Kidney capillary endothelial cell (primary cell): ENCODE measurements around the gene EPB41L4A.

Experiments used
- DNase-seq: peaks from one replicate; pipeline ENCODE4 v3.0.0-alpha.2; 2018; ENCODE audit warnings: low spot score

Gene EPB41L4A

DNA sequence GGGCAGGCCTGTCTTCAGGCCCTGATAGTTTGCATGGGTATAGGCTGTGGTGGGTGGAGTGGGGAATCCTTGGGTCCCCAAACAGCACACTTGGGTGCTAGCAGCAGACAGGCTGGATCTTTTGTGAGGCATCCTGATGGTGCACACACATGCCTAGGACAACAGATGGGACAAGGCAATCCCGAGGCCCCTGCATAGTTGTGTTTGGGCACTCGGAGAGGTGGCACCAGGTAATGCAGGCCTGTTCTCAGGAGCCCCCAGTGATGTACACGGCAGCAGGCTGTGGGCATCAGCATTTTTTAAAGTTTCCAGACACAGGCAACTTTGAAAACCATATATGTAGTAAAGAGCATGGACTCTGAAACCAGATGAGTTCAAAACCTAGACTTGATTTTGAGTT lies 65.4 kb downstream of the EPB41L4A start:
- no peak for DNase-seq

DNA sequence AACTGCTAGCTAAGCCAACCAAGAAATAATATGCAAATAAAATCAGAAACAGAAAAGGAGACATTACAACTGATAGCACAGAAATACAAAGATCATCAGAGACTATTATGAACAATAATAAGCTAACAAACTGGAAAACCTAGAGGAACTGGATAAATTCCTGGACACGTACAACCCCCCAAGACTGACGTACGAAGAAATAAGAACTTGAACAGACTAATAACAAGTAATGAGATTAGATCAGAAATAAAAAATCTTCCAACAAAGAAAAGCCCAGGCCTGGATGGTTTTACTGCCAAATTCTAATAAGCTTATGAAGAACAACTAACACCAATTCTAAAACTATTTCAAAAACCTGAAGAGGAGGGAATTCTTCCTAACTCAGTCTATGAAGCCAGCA lies 67.9 kb downstream of the EPB41L4A start:
- no peak for DNase-seq

DNA sequence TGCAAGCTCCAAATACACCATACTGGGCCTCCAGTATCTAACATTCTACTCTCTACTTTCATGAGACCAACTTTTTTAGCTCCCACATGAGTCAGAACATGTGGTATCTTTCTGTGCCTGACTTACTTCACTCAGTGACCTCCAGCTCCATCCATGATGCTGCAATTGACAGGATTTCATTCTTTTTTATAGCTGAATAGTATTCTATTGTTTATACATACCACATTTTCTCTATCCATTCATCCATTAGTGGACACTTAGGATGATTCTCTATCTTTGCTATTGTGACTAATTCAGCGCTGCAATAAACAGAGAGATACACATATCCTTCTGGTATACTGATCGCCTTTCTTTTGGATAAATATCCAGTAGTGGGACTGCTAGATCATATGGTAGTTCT lies 68.5 kb downstream of the EPB41L4A start:
- DNase-seq = no peak

DNA sequence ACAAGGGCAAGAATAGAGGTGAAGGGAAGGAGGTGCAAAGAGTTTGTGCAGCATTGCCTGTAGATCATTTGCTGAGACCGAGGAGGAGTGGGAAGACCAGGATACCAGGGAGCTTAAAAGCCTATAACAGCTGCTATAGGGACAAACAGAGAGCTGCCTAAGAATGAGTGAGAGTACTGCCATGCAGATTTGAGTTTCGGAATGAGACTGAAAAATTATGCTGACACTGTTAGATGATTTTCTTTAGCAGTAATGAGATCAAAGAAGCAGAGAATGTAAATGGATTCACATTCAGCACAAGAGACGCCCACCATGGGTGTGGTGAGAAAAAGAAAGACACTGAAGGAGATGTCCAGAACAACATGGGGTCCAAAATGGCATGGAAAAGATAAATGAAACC lies 69.7 kb downstream of the EPB41L4A start:
- no peak for DNase-seq

DNA sequence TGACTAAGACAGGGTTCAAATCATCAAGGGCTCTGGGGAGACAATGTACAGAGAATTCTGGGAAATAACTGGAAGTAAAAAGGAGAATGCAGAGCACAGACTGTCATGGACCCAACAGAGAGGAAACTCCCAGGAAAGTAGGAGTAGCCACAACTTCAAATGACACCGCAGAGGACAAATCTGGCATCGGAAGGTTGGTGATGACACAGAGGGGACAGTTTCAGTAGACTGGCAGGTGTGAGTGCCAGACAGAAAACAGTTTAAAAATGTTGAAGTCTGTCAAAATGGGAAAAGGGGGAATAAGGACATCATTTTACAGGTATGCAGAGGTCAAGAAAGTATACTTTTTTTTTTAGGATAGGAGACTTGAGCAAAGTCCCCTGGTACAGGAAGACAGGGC lies 70.2 kb downstream of the EPB41L4A start:
- no peak for DNase-seq

DNA sequence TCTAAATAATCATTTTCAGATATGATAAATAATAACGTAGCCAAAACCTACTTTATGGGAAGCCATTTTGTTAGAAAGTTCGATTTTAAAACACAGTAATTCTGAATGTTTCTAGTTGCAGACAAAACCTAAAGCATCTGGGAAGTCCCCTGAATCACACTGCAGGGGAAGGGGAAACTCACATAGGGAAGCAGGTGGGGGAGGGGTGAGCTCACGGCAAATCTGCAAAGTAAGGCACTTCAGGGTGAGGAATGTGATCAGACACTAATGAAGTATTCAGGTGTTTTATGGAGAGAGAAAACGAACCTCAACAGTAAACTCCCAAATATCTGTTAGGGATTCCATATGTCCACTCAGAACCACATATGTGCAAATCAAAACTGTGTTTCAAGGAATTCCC lies 70.7 kb downstream of the EPB41L4A start:
- DNase-seq = no peak

DNA sequence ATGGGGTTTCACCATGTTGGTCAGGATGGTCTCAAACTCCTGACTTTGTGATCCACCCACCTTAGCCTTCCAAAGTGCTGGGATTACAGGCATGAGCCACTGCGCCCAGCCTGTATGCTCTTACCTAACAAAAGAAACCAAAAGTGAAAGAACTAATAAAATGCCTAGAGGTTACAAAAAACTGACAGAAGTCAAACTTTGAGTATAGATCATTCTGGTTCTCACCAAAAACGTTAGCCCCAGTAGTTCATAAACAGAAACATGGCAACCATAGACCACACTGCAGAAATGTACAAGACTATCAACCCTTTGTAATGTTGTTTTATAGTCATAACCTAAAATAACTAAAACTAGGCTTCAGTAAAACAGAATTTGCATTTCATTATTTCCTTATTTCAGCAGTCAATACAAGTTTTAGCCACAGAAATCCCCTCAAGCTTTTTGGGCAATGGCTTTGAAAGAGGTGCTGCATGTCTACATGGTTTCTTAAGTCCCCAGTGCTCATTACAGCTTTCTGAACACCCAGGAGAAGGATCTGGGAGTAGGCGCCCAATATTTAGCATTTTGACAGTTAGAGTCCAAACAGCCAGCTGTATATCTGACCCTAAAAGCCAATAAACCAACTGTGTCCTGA lies 72.5 kb downstream of the EPB41L4A start:
- DNase-seq = no peak

DNA sequence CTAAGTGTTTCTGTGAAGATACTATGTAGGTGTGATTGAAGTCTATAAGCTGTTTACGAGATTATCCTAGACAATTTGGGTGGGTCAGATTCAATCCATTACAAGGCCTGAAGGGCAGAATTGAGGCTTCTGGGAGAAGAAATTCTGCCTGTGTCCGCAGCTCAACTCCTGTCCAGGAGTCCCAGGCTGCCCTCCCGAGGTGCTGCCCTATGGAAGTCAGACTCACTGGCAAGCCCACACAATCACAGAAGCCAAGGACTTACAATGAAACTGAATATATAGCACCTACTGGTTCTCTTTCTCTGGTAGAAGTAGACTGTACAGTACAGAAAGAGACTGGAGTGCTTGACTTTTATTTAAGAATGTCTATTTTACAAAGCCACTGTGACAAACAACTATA lies 74.5 kb downstream of the EPB41L4A start:
- no peak for DNase-seq

DNA sequence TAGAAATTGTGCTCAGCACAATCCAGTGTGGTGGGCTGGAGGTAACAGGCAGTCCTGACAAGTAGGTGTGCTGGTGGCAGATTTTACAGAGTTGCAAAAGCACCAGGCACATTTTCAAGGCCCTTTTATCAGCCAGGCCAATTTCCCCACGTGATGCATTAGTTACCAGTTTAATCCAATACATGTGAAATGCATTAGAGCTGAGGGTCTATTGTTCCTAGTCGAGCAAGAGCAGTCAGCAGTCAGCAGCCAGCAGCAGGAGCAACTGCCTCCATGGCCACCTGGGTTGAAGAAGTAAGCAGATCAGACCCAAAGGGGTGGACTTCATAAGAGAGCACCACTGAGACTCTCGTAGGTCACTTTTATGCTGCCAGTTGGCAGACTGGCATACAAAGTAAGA lies 76.7 kb downstream of the EPB41L4A start:
- DNase-seq = no peak

DNA sequence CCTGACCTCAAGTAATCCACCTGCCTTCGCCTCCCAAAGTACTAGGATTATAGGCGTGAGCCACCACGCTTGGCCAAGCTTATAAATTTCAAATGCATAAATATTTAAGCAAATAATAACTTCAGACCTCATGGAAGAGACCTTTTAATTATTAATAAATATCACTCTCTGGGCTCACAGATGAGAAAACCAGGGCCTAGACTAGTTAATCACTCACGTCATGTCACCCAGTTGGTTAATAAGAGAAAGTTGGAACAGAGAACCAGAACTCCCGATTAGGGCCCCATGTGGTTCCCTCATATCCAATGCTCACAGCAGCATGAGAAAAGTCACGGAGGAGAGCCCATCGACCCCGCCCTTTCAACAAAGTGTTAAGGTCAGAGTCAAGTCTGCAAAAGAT lies 79.3 kb downstream of the EPB41L4A start:
- DNase-seq = no peak

DNA sequence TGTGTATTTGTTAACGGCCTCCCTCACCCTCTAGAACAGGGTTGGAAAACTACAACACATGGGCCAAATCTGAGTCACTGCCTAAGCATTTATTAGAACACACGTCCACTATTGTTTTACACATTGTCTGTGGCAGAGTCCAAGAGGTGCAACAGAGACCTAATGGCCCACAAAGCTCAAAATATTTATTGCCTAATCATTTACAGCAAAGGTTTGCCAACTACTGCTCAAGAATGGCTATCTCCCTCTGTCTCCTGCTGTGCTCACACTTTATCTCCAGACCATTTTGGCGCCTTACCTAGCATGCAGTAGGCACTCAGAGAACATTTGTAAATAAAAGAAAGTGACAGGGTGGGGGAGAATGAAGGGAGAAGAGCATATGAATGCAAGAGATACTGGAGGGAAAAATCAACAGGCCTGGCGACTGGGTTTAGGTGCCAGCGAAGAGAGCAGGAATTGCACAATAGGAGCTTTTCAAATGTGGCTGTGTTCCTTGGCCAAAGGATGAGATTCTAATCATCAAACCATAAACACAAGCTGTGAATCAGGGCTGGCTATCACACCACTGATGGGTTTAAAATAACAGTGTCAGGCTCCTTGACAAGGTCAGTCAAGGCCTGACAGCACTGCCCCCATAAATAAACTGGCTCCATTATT lies 80.3 kb downstream of the EPB41L4A start:
- DNase-seq = peak; percentile 61

DNA sequence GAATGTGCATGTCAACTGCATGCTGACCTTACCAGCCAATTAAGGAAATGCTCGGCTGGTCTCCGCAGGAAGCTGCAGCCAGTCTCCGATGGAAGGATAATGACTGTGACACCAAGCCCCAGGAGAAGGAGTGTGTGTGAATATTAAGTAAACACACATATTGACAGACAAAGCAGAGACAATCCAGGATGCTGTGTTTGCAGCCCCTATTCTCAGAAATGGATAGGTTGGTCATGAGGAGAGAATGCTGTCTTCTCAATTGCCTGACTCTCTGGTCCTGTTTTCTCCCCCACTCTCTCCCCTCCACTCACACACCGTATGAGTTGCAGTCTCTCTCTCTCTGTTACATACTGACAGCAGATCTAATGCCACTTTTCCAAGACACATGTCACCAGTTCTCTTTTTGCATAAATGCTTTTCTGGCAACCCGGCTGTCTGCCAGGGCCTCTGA lies 85.7 kb downstream of the EPB41L4A start:
- DNase-seq = peak; percentile 59

DNA sequence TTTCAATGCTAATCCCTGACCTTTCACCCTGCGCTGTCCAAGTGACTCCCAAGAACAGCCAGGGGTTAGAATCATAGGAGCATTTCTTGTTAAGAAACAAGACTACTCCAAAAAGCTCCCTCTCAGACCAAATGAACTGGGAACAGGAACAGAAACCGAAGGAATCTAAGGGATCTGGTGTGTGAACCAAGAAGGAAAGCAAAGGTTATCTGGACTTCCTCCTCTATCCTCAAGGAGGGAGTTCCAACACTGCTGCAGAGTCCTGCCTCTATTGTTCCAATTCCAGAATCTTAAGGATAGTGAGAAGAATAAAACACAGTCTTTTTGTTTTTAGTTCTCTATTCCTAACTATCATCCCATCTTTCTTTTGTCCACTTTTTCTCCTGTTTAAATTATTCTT lies 87.2 kb downstream of the EPB41L4A start:
- no peak for DNase-seq

DNA sequence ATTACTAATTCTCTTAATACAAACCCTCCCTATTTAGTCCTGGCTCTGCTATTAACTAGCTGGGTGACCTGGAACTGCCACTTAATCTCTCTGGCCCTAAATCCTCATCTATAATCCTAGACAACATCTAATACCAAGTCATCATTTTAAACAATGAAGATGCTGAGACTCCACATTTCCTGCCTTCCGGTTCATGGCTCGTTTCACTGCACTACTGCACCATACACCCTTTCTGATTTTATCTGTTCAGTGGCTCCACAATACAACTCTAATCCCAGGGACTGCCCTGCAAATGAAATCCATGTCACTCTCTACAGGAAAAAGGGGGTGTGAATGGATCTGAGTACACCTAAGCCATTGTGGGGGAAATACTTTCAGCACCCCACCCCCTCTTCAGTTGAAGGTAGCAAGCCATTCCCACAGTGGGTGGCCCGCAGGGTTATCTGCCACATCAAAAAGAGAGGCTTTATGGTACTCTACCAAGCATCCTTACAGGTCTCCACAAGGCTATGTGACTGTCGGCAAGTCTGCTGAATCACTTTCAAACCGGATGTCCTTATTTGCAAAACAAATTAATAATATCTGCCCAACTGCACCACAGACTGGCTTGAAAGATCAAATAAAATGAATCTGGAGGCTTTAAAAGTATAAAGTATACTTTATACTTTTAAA lies 89.5 kb downstream of the EPB41L4A start:
- peak; percentile 65 for DNase-seq

DNA sequence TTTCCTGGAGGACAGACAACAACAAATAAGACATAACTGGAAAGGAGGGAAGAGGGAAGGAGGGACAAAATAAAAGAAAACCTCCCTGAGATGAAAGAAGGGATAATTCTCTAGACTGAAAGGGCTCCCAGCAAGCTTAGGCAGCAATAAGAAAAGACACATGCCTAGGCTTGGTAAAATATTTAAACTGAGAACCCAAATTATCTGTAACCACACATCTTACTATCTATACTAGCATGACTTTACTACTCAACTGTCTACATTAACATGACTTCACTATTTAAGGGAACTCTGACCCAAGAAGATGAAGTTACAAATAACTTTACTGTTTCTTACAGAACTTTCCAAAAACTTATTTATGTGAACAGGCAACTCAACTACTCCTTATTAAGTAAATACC lies 95.9 kb downstream of the EPB41L4A start:
- DNase-seq = no peak

DNA sequence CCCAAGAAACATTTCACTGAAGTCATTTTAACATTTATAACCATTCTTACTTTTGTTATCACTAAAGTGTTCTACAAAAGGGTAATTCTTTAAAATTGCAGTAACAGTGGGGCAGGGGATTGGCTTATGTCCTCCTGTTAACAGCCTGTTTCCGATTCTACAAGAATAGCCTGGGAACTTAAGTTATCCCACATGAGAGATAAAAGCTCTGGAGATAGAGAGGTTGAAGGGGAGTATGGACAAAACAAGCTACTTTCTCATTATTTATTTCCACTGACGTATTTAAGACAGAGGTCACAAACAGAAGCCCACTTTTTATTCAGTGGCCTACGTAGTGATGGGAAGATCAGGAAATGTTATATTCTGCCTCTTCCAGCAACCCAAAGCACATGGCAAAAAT lies 98.7 kb downstream of the EPB41L4A start:
- no peak for DNase-seq

DNA sequence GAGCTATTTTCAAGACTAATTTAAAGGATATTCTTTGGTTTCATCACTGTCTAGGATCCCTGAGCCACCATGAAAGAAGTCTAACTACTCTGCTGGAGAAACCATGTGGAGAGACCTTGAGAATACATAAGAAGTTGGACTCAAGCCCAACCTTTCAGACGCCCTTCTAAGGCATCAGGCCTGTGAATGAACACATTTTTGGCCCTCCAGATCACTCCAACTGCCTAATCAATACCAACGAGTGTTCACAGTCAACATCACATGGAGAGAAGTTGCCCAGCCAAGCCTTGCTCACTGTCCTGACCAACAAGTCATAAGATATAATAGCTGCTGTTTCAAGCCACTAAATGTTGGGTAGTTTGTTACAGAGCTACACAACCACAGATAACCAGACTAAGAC lies 100.7 kb downstream of the EPB41L4A start:
- DNase-seq = no peak

DNA sequence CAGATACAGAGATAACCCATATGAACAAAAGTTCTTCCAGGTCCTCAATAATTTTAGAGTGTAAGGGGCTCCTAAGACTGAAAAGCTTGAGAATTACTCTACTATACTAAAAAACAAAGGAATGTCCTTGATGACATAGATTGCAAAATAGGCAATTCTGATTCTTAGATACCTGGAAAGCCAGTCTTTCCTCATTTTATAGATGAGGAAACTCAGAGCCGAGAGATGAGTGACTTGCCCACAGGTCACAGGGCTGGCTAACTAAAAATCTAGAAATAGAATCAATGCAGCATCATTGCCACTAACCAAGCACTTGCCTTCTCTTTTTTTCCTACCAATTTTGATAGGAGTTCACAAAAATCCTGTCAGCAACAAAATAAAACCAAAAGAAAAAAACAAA lies 101.2 kb downstream of the EPB41L4A start:
- DNase-seq = no peak

DNA sequence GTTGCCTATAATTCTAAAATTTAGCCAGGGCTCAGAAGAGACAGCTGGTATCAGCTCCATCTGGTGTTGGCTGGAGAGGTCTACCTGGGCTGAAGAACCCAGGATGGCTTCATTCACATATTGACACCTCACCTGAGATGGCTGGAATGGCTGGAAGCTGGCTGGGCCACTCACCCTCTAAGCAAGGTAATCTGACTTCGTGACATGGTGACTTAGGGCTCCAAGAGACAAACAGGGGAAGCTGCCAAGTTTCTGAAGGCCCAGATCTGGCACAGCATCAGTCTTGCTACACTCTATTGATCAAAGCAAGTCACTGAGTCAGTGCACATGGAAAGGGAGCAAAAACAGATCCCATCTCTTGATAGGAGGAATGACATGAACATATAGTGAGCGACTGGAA lies 102.3 kb downstream of the EPB41L4A start:
- no peak for DNase-seq

DNA sequence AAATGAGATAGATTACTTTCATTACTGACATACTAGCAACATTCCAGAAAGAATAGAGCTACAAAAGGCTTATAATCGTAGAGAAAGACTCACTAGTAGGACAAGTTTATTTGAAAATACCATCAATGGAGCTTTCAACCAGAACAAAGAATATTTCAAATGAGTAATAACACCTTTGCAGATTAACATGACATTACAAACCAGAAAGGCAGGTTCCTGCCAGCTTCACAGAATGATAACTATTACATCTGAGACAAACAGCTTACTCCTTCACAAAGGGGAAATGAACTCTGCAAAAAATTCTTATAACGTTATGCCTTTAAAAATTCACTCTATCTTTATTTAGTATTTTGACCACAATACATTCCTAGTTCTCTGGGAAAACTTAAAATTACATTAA lies 103.1 kb downstream of the EPB41L4A start:
- no peak for DNase-seq

DNA sequence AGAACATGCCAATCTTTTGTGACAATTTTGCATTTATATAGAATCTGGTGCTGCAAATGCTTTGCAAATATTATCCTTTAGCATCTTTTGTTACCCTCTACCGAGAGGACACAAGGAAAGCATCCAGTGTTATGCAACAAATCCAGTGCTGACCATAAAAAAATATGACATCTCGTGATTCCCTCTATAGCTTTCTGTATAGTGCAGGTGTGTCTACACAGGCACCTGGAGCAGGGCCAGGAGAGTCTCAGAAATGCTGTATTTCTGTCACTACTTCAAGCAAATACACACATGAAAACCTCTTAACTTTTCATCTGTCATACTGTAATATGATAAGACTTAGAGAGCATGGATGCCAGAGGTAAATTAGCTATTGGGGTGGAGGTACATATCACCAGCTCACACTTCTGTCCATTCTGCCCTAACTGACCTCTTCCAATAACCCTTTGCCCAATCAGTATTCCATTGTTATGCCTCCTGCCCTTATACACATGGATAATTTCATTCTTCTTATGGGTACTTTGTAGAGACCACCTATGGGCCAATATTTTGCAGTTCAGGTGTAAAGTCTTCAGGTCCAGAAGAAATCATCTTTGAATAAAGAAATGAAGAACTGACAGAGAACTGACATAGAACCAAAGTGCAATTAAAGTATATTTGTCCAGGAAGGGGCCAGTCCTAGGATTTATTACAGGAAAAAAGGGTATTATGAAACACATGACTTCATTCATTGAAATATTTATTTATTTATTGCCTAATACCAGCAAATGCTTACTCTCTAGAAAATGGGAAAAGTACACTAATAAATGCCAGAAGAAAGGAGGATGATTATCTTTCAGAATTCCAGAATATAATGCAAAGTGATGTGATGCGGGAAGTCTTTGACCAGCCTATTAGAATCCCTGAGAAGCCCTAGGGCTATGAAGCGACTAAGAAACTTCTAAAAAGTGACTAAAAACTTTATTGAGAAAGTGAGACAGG lies 106.5 kb downstream of the EPB41L4A start:
- no peak for DNase-seq

DNA sequence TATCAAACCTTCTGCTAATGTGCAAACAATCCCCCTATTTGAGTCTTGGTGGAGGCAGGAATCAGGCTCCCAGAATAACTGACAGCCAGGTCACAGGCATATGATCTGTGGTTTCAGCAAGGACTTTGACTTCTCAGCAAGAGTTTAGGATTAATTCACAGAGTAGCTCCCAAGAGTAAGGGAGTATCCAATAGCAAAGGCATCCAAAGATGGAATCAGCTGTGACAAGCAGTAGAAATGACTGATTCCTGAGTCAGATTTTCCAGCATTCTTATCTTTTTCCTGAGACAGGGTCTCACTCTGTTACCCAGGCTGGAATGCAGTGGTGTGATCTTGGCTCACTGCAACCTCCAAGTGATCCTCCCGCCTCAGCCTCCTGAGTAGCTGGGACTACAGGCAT lies 108.3 kb downstream of the EPB41L4A start:
- DNase-seq = no peak
